GM23248 (cell line): ENCODE results near the gene OLA1.

Source experiments
- EZH2 ChIP-seq: fragments of 200-600 bp; sonication (generic); IDR thresholded peaks from 2 replicates; pipeline ENCODE4 v1.6.1; 2018; ENCODE audit warnings: antibody characterized with exemption, mild to moderate bottlenecking; ENCODE audit not compliant: insufficient read depth, poor library complexity, severe bottlenecking
- EZH2phosphoT487 ChIP-seq: fragments of 200-600 bp; sonication (generic); IDR thresholded peaks from 2 replicates; pipeline ENCODE4 v1.6.1; 2018; ENCODE audit warnings: antibody characterized with exemption, moderate library complexity, mild to moderate bottlenecking, low read depth; ENCODE audit not compliant: insufficient read depth

- no peak for TF ChIP-seq EZH2phosphoT487
- TF ChIP-seq EZH2 = no peak
Observed at GRCh38 chr2:174172802-174173355, 75.5 kb downstream of the OLA1 start.
